ENCODE measurements around the gene CNDP2. TPM values are rescaled to one million over a fixed set of nuclear protein-coding genes. Genes with fewer than 3 reads are reported as not detected.

The CNDP2 gene
- total RNA-seq, 1 donor from 2014 or later, result 34.9 TPM

GRCh38 chr18:74473976-74474640 is 22.1 kb upstream of the CNDP2 start:
- no peak for DNase-seq

GRCh38 chr18:74476140-74476539 is 20.0 kb upstream of the CNDP2 start:
- peak; percentile 26 for DNase-seq

- DNase-seq, result no peak
Observed at GRCh38 chr18:74477771-74478170, 18.4 kb upstream of the CNDP2 start.

- no peak for DNase-seq
Observed at GRCh38 chr18:74478316-74478715, 17.8 kb upstream of the CNDP2 start.

- peak; percentile 16 for DNase-seq
Observed at GRCh38 chr18:74478880-74479279, 17.3 kb upstream of the CNDP2 start.

GRCh38 chr18:74479486-74480148 is 16.5 kb upstream of the CNDP2 start:
- DNase-seq, result no peak

GRCh38 chr18:74480149-74480651 is 16.0 kb upstream of the CNDP2 start:
- DNase-seq, result no peak

GRCh38 chr18:74482697-74483096 is 13.5 kb upstream of the CNDP2 start:
- no peak for DNase-seq

GRCh38 chr18:74486119-74486849 is 9.9 kb upstream of the CNDP2 start:
- no peak for DNase-seq

- DNase-seq, result no peak
Observed at GRCh38 chr18:74488354-74488753, 7.8 kb upstream of the CNDP2 start.

- DNase-seq, result no peak
Observed at GRCh38 chr18:74488864-74489263, 7.3 kb upstream of the CNDP2 start.

GRCh38 chr18:74489676-74490075 is 6.5 kb upstream of the CNDP2 start:
- DNase-seq, result peak; percentile 87

- no peak for DNase-seq
Observed at GRCh38 chr18:74492259-74492658, 3.9 kb upstream of the CNDP2 start.

GRCh38 chr18:74493689-74494088 is 2.5 kb upstream of the CNDP2 start:
- peak; percentile 44 for DNase-seq

GRCh38 chr18:74494514-74494913 is 1.6 kb upstream of the CNDP2 start:
- DNase-seq, result no peak

GRCh38 chr18:74496508-74497323 is 553 bp downstream of the CNDP2 start:
- peak; percentile 43 for DNase-seq

GRCh38 chr18:74497324-74497676 is 1.1 kb downstream of the CNDP2 start:
- no peak for DNase-seq

GRCh38 chr18:74497778-74498177 is 1.6 kb downstream of the CNDP2 start:
- DNase-seq, result peak; percentile 20

GRCh38 chr18:74498712-74499627 is 2.8 kb downstream of the CNDP2 start:
- no peak for DNase-seq

GRCh38 chr18:74499633-74500032 is 3.5 kb downstream of the CNDP2 start:
- no peak for DNase-seq

GRCh38 chr18:74500372-74500771 is 4.2 kb downstream of the CNDP2 start:
- DNase-seq, result no peak
